ENCODE results near the gene HIP1. TPM values are rescaled to one million over a fixed set of nuclear protein-coding genes. Genes with fewer than 3 reads are reported as not detected.

HIP1 gene
- total and polyA plus RNA-seq, 2 of the 13 experiments (the other 11 are each of a cell fraction or from before 2014, with no cell fraction given): 4.5 to 6.2 TPM

DNA sequence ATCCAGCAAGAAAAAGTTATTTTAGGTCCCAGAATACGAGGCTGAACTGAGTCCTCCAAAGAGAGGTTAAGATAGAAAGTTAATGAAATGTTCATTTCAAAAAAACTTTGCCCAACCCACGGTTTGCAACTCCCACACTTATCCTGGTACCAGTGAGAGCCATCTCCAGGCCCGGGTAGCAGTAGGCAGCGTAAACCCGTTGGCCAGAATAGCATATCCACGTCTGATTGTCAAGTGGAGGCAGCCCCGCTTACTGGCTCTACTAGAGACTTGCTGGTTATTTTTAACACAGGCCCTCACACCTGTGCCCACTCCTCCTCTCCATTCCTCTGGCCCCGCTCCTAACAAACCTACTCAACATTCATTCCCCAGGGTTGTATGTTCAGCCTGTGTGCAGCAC lies 109.7 kb downstream of the HIP1 start:
- POLR2A ChIA-PET: no interaction called here
- no peak for DNase-seq (ENCODE audit: low spot score)
- intact Hi-C loops (cut with micrococcal nuclease; ENCODE audit: unreplicated experiment): no loop called here
- Histone ChIP-seq H4K20me1 (ENCODE audit: insufficient read depth, low read length) (no peaks in the 10 kb centered on the region), H3K27me3 (ENCODE audit: control insufficient read depth in 1 of 2, insufficient read depth in 2 of 2, low read length in 2 of 2) (no peaks in the 10 kb centered on the region; a peak in 1 of 5 replicates), H3K79me2 (ENCODE audit: insufficient read depth, low read length) (no peaks in the 10 kb centered on the region), H3K27ac (ENCODE audit: extremely low read length, insufficient read depth, low read length) (no peak overlapping the region), H3K4me3 (replicated peaks in 1 of 3; ENCODE audit: insufficient read depth in 1 of 3, low read depth in 2 of 3, low read length in 3 of 3) (no peak overlapping the region), H3K9me3 (ENCODE audit: low read length) (no peaks in the 10 kb centered on the region), H2AFZ (ENCODE audit: low read length) (no peak overlapping the region), H3K9ac (ENCODE audit: insufficient read depth, low read depth, low read length) (no peak overlapping the region), H3K4me2 (ENCODE audit: low read depth, low read length) (no peak overlapping the region), H3K4me1 (ENCODE audit: insufficient read depth, low read length) (peaks cover 6% of the 10 kb centered on the region; the same call in 1 of the 2 replicates), H3K36me3 (replicated peaks in 1 of 2; ENCODE audit: control insufficient read depth in 1 of 2, insufficient read depth in 2 of 2, low read length in 2 of 2) (no peaks in the 10 kb centered on the region)
- no TSS peak for BruUV-seq (replicated peaks)
- no peak for ATAC-seq
- in situ Hi-C loops (cut with HindIII; ENCODE audit: extremely low pct_ligation_motif_present, low pct_unique_long_range_greater_than_20kb): no loop called here
- TF ChIP-seq KLF12 (CRISPR knock-in tag; IDR thresholded peaks at IDR 0.05; ENCODE audit: borderline replicate concordance): no peak
- no peak for TF ChIP-seq TMF1 (CRISPR knock-in tag; IDR thresholded peaks at IDR 0.05; ENCODE audit: low read depth)
- TF ChIP-seq KLF9 (CRISPR knock-in tag; IDR thresholded peaks at IDR 0.05; ENCODE audit: low read depth): no peak
- no peak for TF ChIP-seq ZNF780A (CRISPR knock-in tag; IDR thresholded peaks at IDR 0.05)
- no peak for TF ChIP-seq MTERF4 (CRISPR knock-in tag; IDR thresholded peaks at IDR 0.05)
- no peak for TF ChIP-seq ZNF605 (CRISPR knock-in tag; IDR thresholded peaks at IDR 0.05)
- no peak for TF ChIP-seq ZBTB7A (CRISPR knock-in tag; IDR thresholded peaks at IDR 0.05)
- no peak for TF ChIP-seq ZNF333 (CRISPR knock-in tag; IDR thresholded peaks at IDR 0.05; ENCODE audit: borderline replicate concordance)
- TF ChIP-seq ZNF441 (CRISPR knock-in tag; IDR thresholded peaks at IDR 0.05; ENCODE audit: borderline replicate concordance): no peak
- TF ChIP-seq ZSCAN5A (CRISPR knock-in tag; IDR thresholded peaks at IDR 0.05; ENCODE audit: borderline replicate concordance): no peak
- no peak for TF ChIP-seq DMAP1 (CRISPR knock-in tag; IDR thresholded peaks at IDR 0.05)
- TF ChIP-seq, protein P1, sequence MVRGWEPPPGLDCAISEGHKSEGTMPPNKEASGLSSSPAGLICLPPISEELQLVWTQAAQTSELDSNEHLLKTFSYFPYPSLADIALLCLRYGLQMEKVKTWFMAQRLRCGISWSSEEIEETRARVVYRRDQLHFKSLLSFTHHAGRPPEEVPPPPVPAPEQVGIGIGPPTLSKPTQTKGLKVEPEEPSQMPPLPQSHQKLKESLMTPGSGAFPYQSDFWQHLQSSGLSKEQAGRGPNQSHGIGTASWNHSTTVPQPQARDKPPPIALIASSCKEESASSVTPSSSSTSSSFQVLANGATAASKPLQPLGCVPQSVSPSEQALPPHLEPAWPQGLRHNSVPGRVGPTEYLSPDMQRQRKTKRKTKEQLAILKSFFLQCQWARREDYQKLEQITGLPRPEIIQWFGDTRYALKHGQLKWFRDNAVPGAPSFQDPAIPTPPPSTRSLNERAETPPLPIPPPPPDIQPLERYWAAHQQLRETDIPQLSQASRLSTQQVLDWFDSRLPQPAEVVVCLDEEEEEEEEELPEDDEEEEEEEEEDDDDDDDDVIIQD (CRISPR knock-in tag; IDR thresholded peaks at IDR 0.05; ENCODE audit: low read depth): no peak
- TF ChIP-seq, protein P2, sequence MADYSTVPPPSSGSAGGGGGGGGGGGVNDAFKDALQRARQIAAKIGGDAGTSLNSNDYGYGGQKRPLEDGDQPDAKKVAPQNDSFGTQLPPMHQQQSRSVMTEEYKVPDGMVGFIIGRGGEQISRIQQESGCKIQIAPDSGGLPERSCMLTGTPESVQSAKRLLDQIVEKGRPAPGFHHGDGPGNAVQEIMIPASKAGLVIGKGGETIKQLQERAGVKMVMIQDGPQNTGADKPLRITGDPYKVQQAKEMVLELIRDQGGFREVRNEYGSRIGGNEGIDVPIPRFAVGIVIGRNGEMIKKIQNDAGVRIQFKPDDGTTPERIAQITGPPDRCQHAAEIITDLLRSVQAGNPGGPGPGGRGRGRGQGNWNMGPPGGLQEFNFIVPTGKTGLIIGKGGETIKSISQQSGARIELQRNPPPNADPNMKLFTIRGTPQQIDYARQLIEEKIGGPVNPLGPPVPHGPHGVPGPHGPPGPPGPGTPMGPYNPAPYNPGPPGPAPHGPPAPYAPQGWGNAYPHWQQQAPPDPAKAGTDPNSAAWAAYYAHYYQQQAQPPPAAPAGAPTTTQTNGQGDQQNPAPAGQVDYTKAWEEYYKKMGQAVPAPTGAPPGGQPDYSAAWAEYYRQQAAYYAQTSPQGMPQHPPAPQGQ (CRISPR knock-in tag; IDR thresholded peaks at IDR 0.05; ENCODE audit: borderline replicate concordance): no peak
- no peak for TF ChIP-seq ZNF280D (CRISPR knock-in tag; IDR thresholded peaks at IDR 0.05)
- WGBS (ENCODE audit: low lambda C conversion rate): 57% methylated on average over 8 of the region's 8 CpGs
- CTCF ChIA-PET (ENCODE audit: low intra/inter-chr PET ratio, low total read pairs): no interaction called here
- no peak for FAIRE-seq

Data from HepG2 (cell line).